ENCODE results near the gene OSER1.

Gene OSER1

DNA sequence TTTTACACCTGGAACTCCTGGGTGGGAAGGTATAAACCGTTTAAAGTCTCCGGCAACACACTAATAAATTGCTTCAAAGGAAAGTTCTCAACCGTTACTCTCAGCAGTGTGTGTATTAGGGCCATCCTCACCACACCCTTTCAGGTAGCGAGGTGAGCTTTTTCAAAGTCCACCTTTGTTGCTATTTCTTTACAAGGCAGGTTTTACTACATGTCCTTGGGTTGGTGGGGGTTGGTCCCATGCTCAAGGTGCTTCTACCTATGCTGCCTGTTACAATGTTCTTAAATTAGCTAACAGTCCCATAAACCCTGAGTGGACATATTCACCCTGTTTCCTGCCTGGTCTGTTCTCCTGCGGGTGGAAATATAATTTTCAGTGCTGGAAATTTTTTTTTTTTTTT, 13.2 kb upstream of the OSER1 start:
- DNase-seq = no peak

DNA sequence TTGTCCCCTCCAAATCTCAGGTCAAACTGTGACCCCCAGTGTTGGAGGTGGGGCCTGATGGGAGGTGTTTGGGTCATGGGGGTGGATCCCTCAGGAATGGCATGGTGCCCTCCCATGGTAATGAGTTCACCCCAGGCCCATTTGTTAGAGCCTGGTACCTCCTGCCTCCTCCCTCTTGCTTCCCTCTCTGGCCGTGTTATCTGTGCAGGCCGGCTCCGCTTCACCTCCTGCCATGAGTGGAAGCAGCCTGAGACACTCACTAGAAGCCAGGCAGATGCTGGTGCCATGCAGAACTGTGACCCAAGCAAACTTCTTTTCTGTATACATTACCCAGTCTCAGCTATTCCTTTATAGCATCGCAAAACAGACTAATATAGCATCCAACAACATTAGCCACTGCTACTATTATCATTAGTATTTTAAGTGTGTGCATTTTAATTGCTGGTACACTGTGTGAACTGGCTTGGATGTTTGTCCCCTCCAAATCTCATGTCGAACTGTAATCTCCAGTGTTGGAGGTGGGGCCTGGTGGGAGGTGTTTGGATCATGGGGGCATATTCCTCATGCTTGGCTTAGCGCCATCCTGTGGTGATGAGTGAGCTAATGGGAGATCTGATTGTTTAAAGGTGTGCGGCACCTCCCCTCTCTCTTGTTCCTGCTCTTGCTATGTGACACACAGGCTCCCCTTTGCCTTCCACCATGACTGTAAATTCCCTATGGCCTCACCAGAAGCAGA, 12.2 kb upstream of the OSER1 start:
- no peak for DNase-seq

- no peak for DNase-seq
Observed at GRCh38 chr20:44222027-44222426, 11.5 kb upstream of the OSER1 start.

GRCh38 chr20:44221368-44221954, 10.9 kb upstream of the OSER1 start:
- DNase-seq = no peak

GRCh38 chr20:44219791-44220190, 9.2 kb upstream of the OSER1 start:
- DNase-seq = no peak

DNA sequence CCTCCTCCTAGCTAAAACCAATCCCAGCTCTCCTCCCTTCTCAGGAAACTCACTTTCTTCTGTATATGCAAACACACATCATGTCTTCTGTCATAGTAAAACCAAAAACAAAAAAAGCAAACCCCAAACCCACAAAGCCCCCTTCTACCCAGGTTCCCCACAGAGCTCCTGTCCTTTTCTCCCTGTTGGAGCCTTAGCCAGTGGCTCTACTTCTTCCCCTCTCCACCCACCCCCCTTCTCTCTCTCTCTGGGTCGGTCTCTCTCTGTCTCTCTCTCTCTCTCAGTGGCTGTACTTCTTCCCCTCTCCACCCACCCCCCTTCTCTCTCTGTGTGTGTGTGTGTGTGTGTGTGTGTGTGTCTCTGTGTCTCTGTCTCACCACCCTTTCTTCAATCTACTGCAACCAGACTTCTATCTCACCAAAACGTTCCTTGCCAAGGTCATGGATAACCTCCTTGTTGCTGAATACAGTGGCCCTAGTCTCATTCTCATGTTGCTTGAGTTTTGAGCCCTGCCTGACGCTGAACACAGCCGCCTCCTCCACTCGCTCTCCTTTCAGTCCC, 8.7 kb upstream of the OSER1 start:
- DNase-seq = no peak

DNA sequence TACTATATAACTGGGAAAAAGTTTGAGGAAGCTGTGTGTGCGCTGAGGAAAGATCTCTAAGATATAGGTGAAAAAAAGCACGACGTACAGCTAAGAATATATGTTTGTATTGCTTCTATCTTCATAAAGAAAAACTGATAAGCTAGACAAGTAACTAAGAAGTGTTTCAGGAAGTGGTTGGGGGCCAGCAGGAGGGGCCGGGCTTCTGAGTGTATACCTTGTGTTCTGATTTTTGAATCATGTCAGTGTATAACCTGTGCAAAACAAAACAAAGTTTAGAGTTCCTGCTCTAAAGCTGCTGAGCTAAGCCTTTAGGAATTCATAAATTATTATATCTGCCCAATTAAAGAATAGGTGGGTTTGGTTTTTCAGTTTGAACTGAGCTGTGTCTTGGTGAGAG, 7.9 kb upstream of the OSER1 start:
- DNase-seq = no peak

GRCh38 chr20:44217342-44218092, 6.9 kb upstream of the OSER1 start:
- DNase-seq = peak; percentile 46

- peak; percentile 16 for DNase-seq
Observed at GRCh38 chr20:44215125-44215524, 4.6 kb upstream of the OSER1 start.

- DNase-seq = no peak
Observed at GRCh38 chr20:44212792-44213191, 2.2 kb upstream of the OSER1 start.

DNA sequence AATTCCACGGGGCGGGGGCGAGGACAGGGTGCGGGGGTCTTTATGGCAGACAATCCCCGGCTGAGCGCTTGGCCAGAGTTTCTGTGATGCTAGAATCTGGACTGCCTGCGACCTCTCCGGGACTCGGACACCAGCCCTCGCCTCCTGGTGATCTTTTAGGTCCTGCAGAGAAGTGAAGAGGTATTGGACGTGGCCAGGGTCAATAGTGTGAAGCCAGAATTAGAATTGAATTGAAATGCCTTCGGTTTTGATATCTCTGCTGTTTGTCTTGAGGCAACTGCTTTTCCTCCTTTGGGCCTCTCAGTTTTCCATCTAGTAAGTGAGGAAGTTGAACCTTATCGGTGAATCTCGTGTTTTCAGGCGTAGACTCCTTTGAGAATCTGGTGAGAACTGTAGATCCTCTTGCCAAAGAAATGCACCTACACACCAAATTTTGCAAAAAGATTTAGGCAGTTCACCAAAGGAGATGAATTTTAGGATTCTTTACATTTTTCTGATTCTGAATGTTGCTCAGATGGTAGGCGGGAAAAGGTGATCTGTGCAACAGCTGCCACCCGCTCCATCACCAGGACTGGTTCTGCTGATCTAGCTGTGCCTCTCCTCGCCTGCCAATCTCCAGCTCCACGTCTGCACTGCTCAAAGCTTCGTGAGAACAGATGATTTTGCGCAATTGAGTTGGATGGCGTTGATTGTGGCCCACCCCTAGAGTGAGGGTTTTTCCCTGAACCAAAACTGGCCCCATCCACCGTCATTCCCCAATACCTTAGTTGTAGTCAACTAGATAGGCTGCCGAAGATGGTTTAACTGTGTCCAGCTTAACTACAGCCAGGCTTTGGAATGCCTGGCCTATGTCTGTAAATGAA, 837 bp upstream of the OSER1 start:
- peak; percentile 20 for DNase-seq

DNA sequence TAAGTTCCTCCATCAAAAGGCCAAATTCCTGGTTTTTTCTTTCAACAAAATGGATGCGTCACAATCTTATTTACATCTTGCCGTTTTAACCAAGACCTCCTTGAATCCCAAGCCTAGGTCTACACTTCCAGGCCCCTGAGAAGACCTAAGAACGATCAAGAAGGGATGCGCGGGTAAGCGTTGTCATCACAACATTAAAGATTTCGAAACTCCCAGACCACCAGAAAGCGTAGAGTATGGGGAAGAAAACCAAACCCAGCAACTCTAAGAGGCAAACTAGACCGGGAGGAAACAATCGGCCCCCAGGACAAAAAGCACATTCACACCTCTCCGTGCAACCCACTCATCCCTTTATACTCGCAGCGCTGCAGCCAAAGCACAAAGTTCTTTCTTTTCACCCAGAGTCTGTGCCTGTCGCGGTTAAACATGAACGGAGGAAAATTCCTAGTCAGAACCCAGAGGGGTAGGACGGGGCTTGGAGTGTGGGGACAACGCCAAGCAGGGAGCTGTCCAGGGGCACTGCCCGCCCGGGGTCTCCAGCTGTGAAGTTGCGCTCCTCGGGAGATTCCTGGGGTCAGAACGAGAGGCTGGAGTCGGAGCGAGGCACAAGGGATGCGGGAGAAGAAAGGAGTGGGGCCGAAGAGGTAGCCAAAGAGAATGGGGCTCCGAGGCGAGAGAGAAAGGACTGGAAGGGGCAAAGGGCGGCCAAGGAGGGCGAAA, 725 bp downstream of the OSER1 start:
- no peak for DNase-seq

DNA sequence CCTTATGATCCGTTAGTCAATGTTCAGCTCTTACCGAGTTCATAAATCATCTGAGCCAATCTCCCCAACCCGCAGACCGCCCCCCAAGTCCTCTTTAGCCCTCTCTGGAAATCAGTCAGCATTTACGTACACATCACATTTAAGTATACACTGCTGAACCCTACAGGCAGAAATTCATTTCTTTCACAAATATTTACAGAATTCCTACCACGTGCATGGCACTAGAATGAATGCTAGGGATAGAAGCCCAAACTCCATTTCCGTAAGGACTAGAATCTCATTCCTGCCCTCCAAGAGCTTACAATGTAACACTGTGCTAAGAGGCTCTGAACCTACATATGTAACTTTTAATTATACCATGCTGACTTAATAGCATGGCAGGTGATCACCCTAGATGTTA, 1.8 kb downstream of the OSER1 start:
- DNase-seq = no peak

DNA sequence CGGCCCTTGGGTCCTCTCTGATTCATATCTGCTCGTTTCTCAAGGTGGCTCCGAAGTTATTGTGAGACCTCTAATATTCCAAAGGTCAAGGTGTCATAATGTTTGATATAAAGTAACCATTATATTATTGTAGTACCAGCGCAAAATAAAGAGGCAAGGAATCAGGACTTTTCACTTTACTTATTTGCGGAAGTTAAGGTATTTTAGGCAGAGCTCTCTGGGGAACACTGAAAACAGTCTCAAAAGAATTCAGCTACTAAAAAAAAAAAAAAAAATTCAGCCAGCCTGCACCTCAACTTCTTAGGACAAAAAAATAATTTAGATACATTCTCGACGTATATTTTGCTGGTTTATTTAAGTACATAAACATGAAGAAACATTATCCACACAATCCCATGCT, 2.4 kb downstream of the OSER1 start:
- no peak for DNase-seq

- DNase-seq = no peak
Observed at GRCh38 chr20:44207126-44207723, 3.3 kb downstream of the OSER1 start.

GRCh38 chr20:44206132-44206531, 4.4 kb downstream of the OSER1 start:
- no peak for DNase-seq

DNA sequence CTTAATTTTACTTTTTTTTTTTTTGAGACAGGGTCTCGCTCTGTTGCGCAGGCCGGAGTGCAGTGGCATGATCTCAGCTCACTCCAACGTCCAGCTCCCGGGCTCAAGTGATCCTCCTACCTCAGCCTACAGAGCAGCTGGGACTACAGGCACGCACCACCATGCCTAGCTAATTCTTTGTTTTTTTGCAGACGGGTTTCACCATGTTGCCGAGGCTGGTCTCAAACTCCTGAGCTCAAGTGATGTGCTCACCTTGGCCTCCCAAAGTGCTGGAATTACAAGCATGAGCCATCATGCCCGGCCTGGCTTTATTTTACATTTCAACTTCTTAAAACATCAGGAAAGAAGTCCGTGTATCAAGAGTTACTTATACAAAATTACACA, 5.7 kb downstream of the OSER1 start:
- no peak for DNase-seq

DNA sequence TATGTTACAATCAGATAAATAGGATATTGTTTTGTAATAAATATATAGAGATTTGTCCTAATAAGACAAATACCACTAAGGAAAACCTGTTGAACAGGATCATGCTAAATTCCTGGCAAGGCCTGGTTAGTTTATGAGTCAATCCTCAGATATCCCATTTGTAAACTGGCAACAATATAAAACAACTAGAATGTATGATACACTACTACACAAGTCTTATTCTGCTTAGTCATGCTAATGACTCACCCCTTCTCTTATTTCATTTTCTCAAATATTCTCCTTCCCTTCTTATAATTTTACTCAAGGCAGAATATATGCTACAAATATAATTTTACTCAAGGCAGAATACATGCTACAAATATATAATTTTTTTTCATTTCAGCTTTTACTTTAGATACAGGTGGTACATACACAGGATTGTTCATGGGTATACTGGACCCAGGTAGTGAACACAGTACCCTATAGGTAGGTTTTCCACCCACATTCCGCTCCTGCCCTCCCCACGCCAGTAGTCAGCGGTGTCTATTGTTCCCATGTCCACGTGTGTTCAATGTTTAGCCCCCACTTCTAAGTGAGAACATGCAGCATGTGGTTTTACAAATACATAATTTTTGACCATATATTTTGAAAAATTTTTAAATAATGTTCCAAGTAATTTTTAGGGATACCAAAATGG, 6.3 kb downstream of the OSER1 start:
- DNase-seq = no peak

DNA sequence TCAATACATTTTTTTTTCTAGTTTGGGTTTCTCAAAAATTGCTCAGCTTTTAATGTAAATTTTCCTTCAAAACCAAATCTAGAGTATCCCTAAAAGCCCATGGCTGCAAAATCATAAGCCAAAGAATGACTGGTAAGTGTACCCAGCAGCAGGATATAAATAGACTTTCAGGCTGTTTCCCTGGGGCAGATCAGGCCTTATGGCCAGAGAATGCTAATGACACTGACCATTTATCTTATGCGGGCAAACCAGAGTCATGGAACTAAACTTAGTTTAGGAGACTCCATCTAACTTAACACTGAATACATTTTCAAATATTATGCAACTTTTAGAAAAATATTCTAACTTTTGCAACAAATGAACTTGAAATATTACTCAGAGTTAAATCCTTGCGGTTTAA, 7.4 kb downstream of the OSER1 start:
- no peak for DNase-seq

DNA sequence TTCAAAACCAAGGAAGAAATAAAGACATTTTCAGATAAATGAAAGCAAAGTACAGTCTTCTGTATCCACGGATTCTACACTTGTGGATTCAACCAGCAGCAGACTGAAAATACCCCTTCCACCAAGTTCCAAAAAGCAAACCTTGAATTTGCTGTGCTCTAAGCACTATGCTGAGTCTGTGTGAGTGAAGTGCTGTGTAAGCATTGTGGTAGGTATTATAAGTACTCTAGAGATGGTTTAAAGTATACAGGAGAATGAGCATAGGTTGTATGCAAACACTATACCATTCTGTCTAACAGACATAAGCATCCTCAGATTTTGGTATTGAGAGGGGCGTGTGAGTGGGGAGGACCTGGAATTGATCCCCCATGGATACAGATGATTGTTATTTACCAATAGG, 9.6 kb downstream of the OSER1 start:
- no peak for DNase-seq

DNA sequence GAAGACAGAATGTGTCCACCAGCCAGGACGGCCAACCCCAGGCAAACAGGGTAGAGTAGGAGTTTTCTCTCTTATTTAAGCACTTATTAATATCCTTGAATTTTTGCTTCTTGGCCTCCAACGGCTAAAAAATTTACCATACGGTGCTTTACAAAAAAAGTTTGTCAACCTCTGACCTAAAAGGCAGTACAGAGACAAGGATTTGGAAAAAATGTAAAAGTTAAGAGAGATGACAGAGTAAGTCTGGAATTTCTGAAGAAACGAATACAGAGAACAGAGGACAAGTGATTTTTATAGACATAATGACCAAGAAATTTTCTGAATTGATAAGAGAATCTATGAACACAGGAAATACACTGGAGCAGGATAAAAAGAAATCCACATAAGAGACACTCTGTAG, 10.2 kb downstream of the OSER1 start:
- no peak for DNase-seq
